Mesenchymal stem cell (in vitro differentiated cells and primary cell): ENCODE measurements around the gene PTPRN2.

Source experiments
- DNase-seq: peaks from one replicate; pipeline ENCODE4 v3.0.0-alpha.2; 2013
- H2AFZ ChIP-seq: one replicate; pipeline ENCODE4 v1.6.1; 2013; ENCODE audit warnings: low read depth, mild to moderate bottlenecking, control low read depth, inconsistent platforms, low read length, moderate library complexity
- H2AK5ac ChIP-seq: 2 replicates; pipeline ENCODE4 v1.6.1; 2013; ENCODE audit warnings: low read length, moderate library complexity, mild to moderate bottlenecking, inconsistent platforms; ENCODE audit not compliant: severe bottlenecking
- H2BK120ac ChIP-seq: one replicate; pipeline ENCODE4 v1.6.1; 2013; ENCODE audit warnings: low read depth, mild to moderate bottlenecking, inconsistent platforms, low read length, moderate library complexity
- H2BK12ac ChIP-seq, 2 experiments: one replicate each; pipeline ENCODE4 v1.6.1; 2013; ENCODE audit warnings: inconsistent platforms in 2 of 2, low read length in 2 of 2, mild to moderate bottlenecking in 2 of 2, moderate library complexity in 2 of 2, control low read depth in 1 of 2
- H2BK15ac ChIP-seq: one replicate; pipeline ENCODE4 v1.6.1; 2013; ENCODE audit warnings: mild to moderate bottlenecking, low read depth, inconsistent platforms; ENCODE audit not compliant: poor library complexity, severe bottlenecking
- H2BK5ac ChIP-seq: 2 replicates; pipeline ENCODE4 v1.6.1; 2013; ENCODE audit warnings: low read depth, mild to moderate bottlenecking, low read length, control low read depth, inconsistent platforms; ENCODE audit not compliant: poor library complexity, severe bottlenecking
- H3K14ac ChIP-seq, 2 experiments: one replicate each; pipeline ENCODE4 v1.6.1; 2013; ENCODE audit warnings: inconsistent platforms in 2 of 2, low read length in 2 of 2, control low read depth in 1 of 2, mild to moderate bottlenecking in 1 of 2, moderate library complexity in 1 of 2
- H3K18ac ChIP-seq, 2 experiments: one replicate each; pipeline ENCODE4 v1.6.1; 2013; ENCODE audit warnings: inconsistent platforms in 2 of 2, low read length in 2 of 2, control low read depth in 1 of 2, low read depth in 1 of 2, mild to moderate bottlenecking in 1 of 2
- H3K23ac ChIP-seq, 2 experiments: one replicate each; pipeline ENCODE4 v1.6.1; 2013; ENCODE audit warnings: inconsistent platforms in 2 of 2, low read length in 2 of 2, mild to moderate bottlenecking in 2 of 2, moderate library complexity in 2 of 2, control low read depth in 1 of 2
- H3K27ac ChIP-seq: 2 replicates; pipeline ENCODE4 v1.5.1; 2013; ENCODE audit warnings: mild to moderate bottlenecking, moderate library complexity, low read length, control low read depth, inconsistent platforms; ENCODE audit not compliant: poor library complexity, severe bottlenecking
- H3K27me3 ChIP-seq, 2 experiments: 2 replicates each; pipeline versions ENCODE4 v1.6.1 to v1.7.0; 2013; ENCODE audit warnings: low read length in 2 of 2, mild to moderate bottlenecking in 2 of 2, moderate library complexity in 2 of 2, control low read depth in 1 of 2, inconsistent platforms in 1 of 2; ENCODE audit not compliant: control insufficient read depth in 1 of 2, insufficient read depth in 1 of 2
- H3K36me3 ChIP-seq, 2 experiments: 2 replicates each; pipeline versions ENCODE4 v1.6.1 to v1.7.0; 2013; ENCODE audit warnings: low read length in 2 of 2, control low read depth in 1 of 2, inconsistent platforms in 1 of 2, low read depth in 1 of 2, mild to moderate bottlenecking in 1 of 2; ENCODE audit not compliant: insufficient read depth in 2 of 2, control insufficient read depth in 1 of 2
- H3K4ac ChIP-seq, 2 experiments: one replicate each; pipeline ENCODE4 v1.6.1; 2013; ENCODE audit warnings: inconsistent platforms in 2 of 2, low read length in 2 of 2, mild to moderate bottlenecking in 2 of 2, moderate library complexity in 2 of 2, control low read depth in 1 of 2, low read depth in 1 of 2
- H3K4me1 ChIP-seq: 2 replicates; pipeline ENCODE4 v1.6.1; 2013; ENCODE audit warnings: low read depth, low read length, control low read depth; ENCODE audit not compliant: control insufficient read depth, insufficient read depth
- H3K4me2 ChIP-seq: 2 replicates; pipeline ENCODE4 v1.6.1; 2013; ENCODE audit warnings: low read length, mild to moderate bottlenecking, inconsistent platforms; ENCODE audit not compliant: poor library complexity, severe bottlenecking
- H3K4me3 ChIP-seq, 2 experiments: 2 replicates each; pipeline versions ENCODE4 v1.5.1 to v1.7.0; 2013; ENCODE audit warnings: low read length in 2 of 2, mild to moderate bottlenecking in 2 of 2, control low read depth in 1 of 2, low read depth in 1 of 2; ENCODE audit not compliant: insufficient read depth in 1 of 2
- H3K79me1 ChIP-seq: replicated peaks from 2 replicates; pipeline ENCODE4 v1.6.1; 2013; ENCODE audit warnings: mild to moderate bottlenecking, control low read depth, low read length, inconsistent platforms; ENCODE audit not compliant: poor library complexity, severe bottlenecking
- H3K9ac ChIP-seq: 2 replicates; pipeline ENCODE4 v1.7.0; 2013; ENCODE audit warnings: mild to moderate bottlenecking, low read length, moderate library complexity
- H3K9me3 ChIP-seq: 2 replicates; pipeline ENCODE4 v1.7.0; 2013; ENCODE audit warnings: mild to moderate bottlenecking, low read length; ENCODE audit not compliant: control insufficient read depth
- H4K8ac ChIP-seq: one replicate; pipeline ENCODE4 v1.6.1; 2013; ENCODE audit warnings: inconsistent platforms, mild to moderate bottlenecking, low read length, moderate library complexity
- H4K91ac ChIP-seq: one replicate; pipeline ENCODE4 v1.6.1; 2013; ENCODE audit warnings: mild to moderate bottlenecking, low read length, inconsistent platforms
- WGBS: methylation state at CpG from one replicate; pipeline ENCODE4 v1.1.7; 2013; ENCODE audit warnings: mixed read lengths; 5-methylcytosine and 5-hydroxymethylcytosine counted together

The PTPRN2 gene

GRCh38 chr7:157634401-157635147 lies 953.0 kb downstream of the PTPRN2 start:
- no peaks in the 10 kb centered on the region for H3K27me3 ChIP-seq
- no peak for DNase-seq
- H2BK15ac ChIP-seq = no peak overlapping the region
- no peaks in the 10 kb centered on the region for H3K79me1 ChIP-seq
- 85% methylated on average over 24 of the region's 24 CpGs for WGBS
- H2BK12ac ChIP-seq = no peak overlapping the region
- H2BK120ac ChIP-seq = no peak overlapping the region
- H3K4me2 ChIP-seq = no peak overlapping the region
- no peak overlapping the region for H2AFZ ChIP-seq
- H3K4me1 ChIP-seq = no peaks in the 10 kb centered on the region
- no peak overlapping the region for H3K18ac ChIP-seq
- H3K23ac ChIP-seq = no peak overlapping the region
- no peak overlapping the region for H3K4me3 ChIP-seq
- H3K14ac ChIP-seq = no peak overlapping the region
- H3K9me3 ChIP-seq = peaks cover 9% of the 10 kb centered on the region
- H3K36me3 ChIP-seq = no peaks in the 10 kb centered on the region
- H3K4ac ChIP-seq = no peak overlapping the region
- H3K27ac ChIP-seq = no peak overlapping the region
- no peak overlapping the region for H4K8ac ChIP-seq
- H2BK5ac ChIP-seq = no peak overlapping the region
- H3K9ac ChIP-seq = no peak overlapping the region
- H4K91ac ChIP-seq = no peak overlapping the region
- H2AK5ac ChIP-seq = no peak overlapping the region

GRCh38 chr7:157633465-157634185 lies 954.0 kb downstream of the PTPRN2 start:
- Histone ChIP-seq H4K8ac (no peak overlapping the region), H3K18ac (no peak overlapping the region), H3K27me3 (no peaks in the 10 kb centered on the region), H3K23ac (no peak overlapping the region), H4K91ac (peak overlapping the region; percentile 22), H3K9me3 (peaks cover 9% of the 10 kb centered on the region), H3K79me1 (no peaks in the 10 kb centered on the region), H3K27ac (no peak overlapping the region), H2AK5ac (no peak overlapping the region), H3K14ac (no peak overlapping the region), H3K36me3 (no peaks in the 10 kb centered on the region), H2BK5ac (no peak overlapping the region), H2BK12ac (no peak overlapping the region), H2BK120ac (no peak overlapping the region), H3K4me1 (no peaks in the 10 kb centered on the region), H3K4me3 (no peak overlapping the region), H3K9ac (no peak overlapping the region), H2AFZ (no peak overlapping the region), H3K4me2 (no peak overlapping the region), H3K4ac (no peak overlapping the region), H2BK15ac (no peak overlapping the region)
- 84% methylated on average over 21 of the region's 21 CpGs for WGBS
- DNase-seq = no peak

- H3K9me3 ChIP-seq = no peaks in the 10 kb centered on the region
- no peak overlapping the region for H2BK5ac ChIP-seq
- H2BK15ac ChIP-seq = no peak overlapping the region
- H4K8ac ChIP-seq = no peak overlapping the region
- H3K27ac ChIP-seq = no peak overlapping the region
- H3K18ac ChIP-seq = no peak overlapping the region
- no peaks in the 10 kb centered on the region for H3K36me3 ChIP-seq
- no peak overlapping the region for H3K14ac ChIP-seq
- H3K27me3 ChIP-seq = no peaks in the 10 kb centered on the region
- H2AK5ac ChIP-seq = no peak overlapping the region
- no peaks in the 10 kb centered on the region for H3K79me1 ChIP-seq
- no peak overlapping the region for H2BK120ac ChIP-seq
- H3K4me1 ChIP-seq = no peaks in the 10 kb centered on the region
- WGBS = 82% methylated on average over 16 of the region's 16 CpGs
- no peak for DNase-seq
- H3K4me3 ChIP-seq = no peak overlapping the region
- no peak overlapping the region for H4K91ac ChIP-seq
- no peak overlapping the region for H3K4me2 ChIP-seq
- H3K23ac ChIP-seq = no peak overlapping the region
- no peak overlapping the region for H2BK12ac ChIP-seq
- no peak overlapping the region for H2AFZ ChIP-seq
- H3K9ac ChIP-seq = no peak overlapping the region
- no peak overlapping the region for H3K4ac ChIP-seq
These were observed 957.2 kb downstream of the PTPRN2 start for GRCh38 chr7:157630301-157630853.

DNA sequence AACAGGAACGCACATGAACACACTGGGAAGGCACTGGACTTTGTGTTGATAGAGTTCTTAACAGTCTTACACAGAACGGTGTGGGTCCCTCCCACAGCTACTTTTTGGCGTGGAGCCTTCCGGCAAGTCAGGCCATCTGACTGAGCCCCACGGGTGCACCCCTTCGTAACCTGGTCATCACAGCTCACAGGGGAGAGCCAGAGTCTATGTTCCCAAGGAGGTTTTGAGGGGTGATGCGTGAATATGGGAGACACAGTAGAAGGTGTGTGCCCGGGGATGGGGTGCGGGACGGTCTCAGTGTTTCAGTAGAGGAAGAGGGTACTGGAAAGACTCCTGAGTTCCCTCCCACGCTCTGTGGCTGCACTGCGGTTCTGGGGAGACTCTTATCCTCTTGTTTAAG lies 959.2 kb downstream of the PTPRN2 start:
- H2BK5ac ChIP-seq = no peak overlapping the region
- no peak overlapping the region for H2AK5ac ChIP-seq
- H3K4ac ChIP-seq = no peak overlapping the region
- H3K36me3 ChIP-seq = no peaks in the 10 kb centered on the region
- no peak overlapping the region for H4K91ac ChIP-seq
- H3K27me3 ChIP-seq = no peaks in the 10 kb centered on the region
- H3K9ac ChIP-seq = no peak overlapping the region
- no peak overlapping the region for H3K18ac ChIP-seq
- no peak overlapping the region for H3K27ac ChIP-seq
- H2BK120ac ChIP-seq = no peak overlapping the region
- H3K14ac ChIP-seq = no peak overlapping the region
- no peak overlapping the region for H4K8ac ChIP-seq
- H3K79me1 ChIP-seq = no peaks in the 10 kb centered on the region
- no peak overlapping the region for H2BK15ac ChIP-seq
- 82% methylated on average over 10 of the region's 12 CpGs for WGBS
- DNase-seq = no peak
- H2AFZ ChIP-seq = no peak overlapping the region
- no peak overlapping the region for H2BK12ac ChIP-seq
- no peak overlapping the region for H3K4me3 ChIP-seq
- H3K4me1 ChIP-seq = no peaks in the 10 kb centered on the region
- no peaks in the 10 kb centered on the region for H3K9me3 ChIP-seq
- no peak overlapping the region for H3K23ac ChIP-seq
- no peak overlapping the region for H3K4me2 ChIP-seq
